ENCODE data around the gene GPR155. TPM values are rescaled to one million over a fixed set of nuclear protein-coding genes. Genes with fewer than 3 reads are reported as not detected.
"Not testable (repeated sequence)": the region's sequence is repeated elsewhere in the genome, so short reads cannot be mapped to it uniquely, and the experiment has no call there.

GPR155 gene
- total and polyA plus RNA-seq, 2 of the 4 experiments (the other 2 are of a cell fraction) = 2.3 to 3.4 TPM

- Histone ChIP-seq H2AK5ac (ENCODE audit: low read depth, low read length) (no peak overlapping the region), H4K20me1 (ENCODE audit: insufficient read depth, low read length) (no peaks in the 10 kb centered on the region), H3K9ac (ENCODE audit: low read depth, low read length) (no peak overlapping the region), H3K4ac (ENCODE audit: low read depth, low read length) (no peak overlapping the region), H3K4me3 (ENCODE audit: insufficient read depth, low read depth, low read length) (no peak overlapping the region), H2AFZ (replicated peaks; ENCODE audit: low read length, poor library complexity) (no peak overlapping the region), H4K91ac (ENCODE audit: insufficient read depth, low read depth, low read length) (no peak overlapping the region), H3K27me3 (ENCODE audit: control insufficient read depth, insufficient read depth, low read length) (no peaks in the 10 kb centered on the region), H2BK5ac (ENCODE audit: low read depth, low read length, poor library complexity, severe bottlenecking) (no peak overlapping the region), H3K4me2 (ENCODE audit: low read depth, low read length) (no peak overlapping the region), H2BK15ac (ENCODE audit: low read depth, low read length) (no peak overlapping the region), H2BK20ac (ENCODE audit: low read depth, low read length) (no peak overlapping the region), H3K18ac (ENCODE audit: low read depth, low read length) (no peak overlapping the region), H3K14ac (replicated peaks; ENCODE audit: low read depth, low read length) (no peak overlapping the region), H3K9me3 (ENCODE audit: control insufficient read depth, insufficient read depth, low read length) (no peaks in the 10 kb centered on the region), H3K36me3 (ENCODE audit: control insufficient read depth, insufficient read depth, low read length) (no peaks in the 10 kb centered on the region), H3K79me1 (ENCODE audit: low read depth in 1 of 2, low read length in 2 of 2) (peaks cover 0 to 8% of the 10 kb centered on the region in 2 experiments; a peak in 1 of 4 replicates), H4K5ac (ENCODE audit: low read depth, low read length) (no peak overlapping the region), H3K56ac (ENCODE audit: extremely low read depth, insufficient read depth, low read length) (no peak overlapping the region), H3K9me1 (ENCODE audit: insufficient read depth, low read length) (0 out of 2 replicates have a peak, but pooled peaks cover 3% of the 10 kb centered on the region), H2BK120ac (ENCODE audit: low read depth, low read length) (no peak overlapping the region), H3K23ac (ENCODE audit: low read depth, low read length) (no peak overlapping the region), H4K8ac (ENCODE audit: low read depth in 2 of 2, low read length in 2 of 2) (no peak overlapping the region), H3K27ac (ENCODE audit: insufficient read depth, low read length) (no peak overlapping the region), H3K4me1 (ENCODE audit: control insufficient read depth, insufficient read depth, low read length) (no peaks in the 10 kb centered on the region), H2AK9ac (replicated peaks; ENCODE audit: low read depth, low read length, poor library complexity) (no peak overlapping the region)
- ATAC-seq (ENCODE audit: low read depth) (no peak), DNase-seq (no peak)
- CTCF ChIA-PET = no interaction called here
- TF ChIP-seq MXI1 (IDR thresholded peaks at IDR 0.05; ENCODE audit: borderline replicate concordance, low read depth, low read length) (no peak), SMC3 (IDR thresholded peaks at IDR 0.05; ENCODE audit: low read depth, low read length) (no peak), RFX5 (IDR thresholded peaks at IDR 0.05; ENCODE audit: low read depth, low read length) (no peak), POLR2A (IDR thresholded peaks at IDR 0.05; ENCODE audit: low read depth, low read length) (no peak), MAZ (IDR thresholded peaks at IDR 0.05; ENCODE audit: borderline replicate concordance, low read depth, low read length) (no peak), MAFK (IDR thresholded peaks at IDR 0.05; ENCODE audit: low read depth, low read length) (no peak), RCOR1 (IDR thresholded peaks at IDR 0.05; ENCODE audit: insufficient replicate concordance, low read length) (no peak), USF2 (IDR thresholded peaks at IDR 0.05; ENCODE audit: low read depth, low read length) (no peak)
- dilution Hi-C loops (cut with HindIII; ENCODE audit: low sequenced_read_pairs, unreplicated experiment) (no loop called here), in situ Hi-C loops (cut with MboI; ENCODE audit: low sequenced_read_pairs) (no loop called here), intact Hi-C loops (cut with micrococcal nuclease) (no loop called here)
- no TSS peak for BruUV-seq (replicated peaks)
- POLR2A ChIA-PET (ENCODE audit: unreplicated experiment) = no interaction called here
- WGBS, 2 experiments (ENCODE audit: extremely low coverage in 2 of 2, insufficient read length in 1 of 2) = 100% methylated on average over 1 of the region's 3 CpGs; no CpG with 5 or more reads in 1 of the 2 experiments
Observed at GRCh38 chr2:174490051-174490450, 3.2 kb upstream of the GPR155 start.

- H2BK20ac ChIP-seq (ENCODE audit: low read depth, low read length); ATAC-seq (ENCODE audit: low read depth); H3K18ac ChIP-seq (ENCODE audit: low read depth, low read length); H2AFZ ChIP-seq (replicated peaks; ENCODE audit: low read length, poor library complexity); BruUV-seq (replicated peaks); H3K79me1 ChIP-seq (ENCODE audit: low read depth in 1 of 2, low read length in 2 of 2); in situ Hi-C loops (cut with MboI; ENCODE audit: low sequenced_read_pairs); intact Hi-C loops (cut with micrococcal nuclease); H3K56ac ChIP-seq (ENCODE audit: extremely low read depth, insufficient read depth, low read length); dilution Hi-C loops (cut with HindIII; ENCODE audit: low sequenced_read_pairs, unreplicated experiment); H3K4ac ChIP-seq (ENCODE audit: low read depth, low read length); CTCF ChIA-PET; H2BK5ac ChIP-seq (ENCODE audit: low read depth, low read length, poor library complexity, severe bottlenecking); H3K4me1 ChIP-seq (ENCODE audit: control insufficient read depth, insufficient read depth, low read length); H2BK120ac ChIP-seq (ENCODE audit: low read depth, low read length); H3K9ac ChIP-seq (ENCODE audit: low read depth, low read length); H3K14ac ChIP-seq (replicated peaks; ENCODE audit: low read depth, low read length); DNase-seq; H3K9me1 ChIP-seq (ENCODE audit: insufficient read depth, low read length); H2AK9ac ChIP-seq (replicated peaks; ENCODE audit: low read depth, low read length, poor library complexity); H2AK5ac ChIP-seq (ENCODE audit: low read depth, low read length); H4K8ac ChIP-seq (ENCODE audit: low read depth in 2 of 2, low read length in 2 of 2); H4K91ac ChIP-seq (ENCODE audit: insufficient read depth, low read depth, low read length); POLR2A ChIA-PET (ENCODE audit: unreplicated experiment); H4K20me1 ChIP-seq (ENCODE audit: insufficient read depth, low read length); H4K5ac ChIP-seq (ENCODE audit: low read depth, low read length); H3K23ac ChIP-seq (ENCODE audit: low read depth, low read length); H3K36me3 ChIP-seq (ENCODE audit: control insufficient read depth, insufficient read depth, low read length); H3K27ac ChIP-seq (ENCODE audit: insufficient read depth, low read length); H3K9me3 ChIP-seq (ENCODE audit: control insufficient read depth, insufficient read depth, low read length); H2BK15ac ChIP-seq (ENCODE audit: low read depth, low read length); H3K4me3 ChIP-seq (ENCODE audit: insufficient read depth, low read depth, low read length); H3K4me2 ChIP-seq (ENCODE audit: low read depth, low read length); H3K27me3 ChIP-seq (ENCODE audit: control insufficient read depth, insufficient read depth, low read length): not testable (repeated sequence)
- WGBS, 2 experiments (ENCODE audit: extremely low coverage in 2 of 2, insufficient read length in 1 of 2) = no CpG with 5 or more reads among the region's 10 CpGs
Observed at GRCh38 chr2:174489520-174489919, 2.7 kb upstream of the GPR155 start.

Data from IMR-90 (cell line).